ENCODE measurements around the gene MVD. TPM values are rescaled to one million over a fixed set of nuclear protein-coding genes. Genes with fewer than 3 reads are reported as not detected.

The MVD gene
- total and polyA plus RNA-seq, 2 of the 13 experiments (the other 11 are each of a cell fraction or from before 2014, with no cell fraction given), result 28.1 to 187 TPM

DNA sequence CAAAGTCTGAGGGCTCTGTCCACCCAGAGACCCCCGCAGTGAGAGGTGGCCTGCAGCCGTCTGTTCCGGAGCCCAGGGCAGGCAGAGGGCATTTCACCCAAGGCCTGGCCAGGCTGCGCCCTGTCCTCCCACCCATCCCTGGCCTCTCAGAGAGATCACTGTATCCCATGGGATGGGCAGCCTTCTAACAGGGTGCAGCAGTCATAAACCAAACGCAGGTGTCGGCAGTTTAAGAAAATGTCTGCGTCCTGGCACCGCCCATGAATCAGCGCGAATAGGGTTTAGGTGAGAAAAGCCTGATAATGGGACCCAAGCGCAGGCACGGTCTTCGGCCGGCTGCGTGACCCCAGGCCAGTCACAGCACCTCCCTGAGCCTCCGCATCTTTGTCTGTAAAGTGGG lies 17.4 kb downstream of the MVD start:
- Histone ChIP-seq H3K4me1 (ENCODE audit: insufficient read depth, low read length) (peaks cover 23% of the 10 kb centered on the region), H3K9ac (ENCODE audit: insufficient read depth, low read depth, low read length) (no peak overlapping the region), H3K79me2 (ENCODE audit: insufficient read depth, low read length) (peaks cover 16% of the 10 kb centered on the region), H2AFZ (ENCODE audit: low read length) (no peak overlapping the region), H3K4me3 (replicated peaks in 1 of 3; ENCODE audit: insufficient read depth in 1 of 3, low read depth in 2 of 3, low read length in 3 of 3) (no peak overlapping the region), H3K27me3 (ENCODE audit: control insufficient read depth in 1 of 2, insufficient read depth in 2 of 2, low read length in 2 of 2) (peaks cover under 1 to 7% of the 10 kb centered on the region in 2 experiments; a peak in 4 of 5 replicates), H4K20me1 (ENCODE audit: insufficient read depth, low read length) (peaks cover 18% of the 10 kb centered on the region; the same call in 1 of the 2 replicates), H3K27ac (ENCODE audit: extremely low read length, insufficient read depth, low read length) (no peak overlapping the region), H3K4me2 (ENCODE audit: low read depth, low read length) (no peak overlapping the region), H3K9me3 (ENCODE audit: low read length) (no peaks in the 10 kb centered on the region), H3K36me3 (replicated peaks in 1 of 2; ENCODE audit: control insufficient read depth in 1 of 2, insufficient read depth in 2 of 2, low read length in 2 of 2) (peaks cover 0 to 5% of the 10 kb centered on the region in 2 experiments; a peak in 2 of 5 replicates)
- POLR2A ChIA-PET, result no interaction called here
- BruUV-seq (replicated peaks), result no TSS peak
- intact Hi-C loops (cut with micrococcal nuclease; ENCODE audit: unreplicated experiment) (no loop called here), in situ Hi-C loops (cut with HindIII; ENCODE audit: extremely low pct_ligation_motif_present, low pct_unique_long_range_greater_than_20kb) (no loop called here)
- no peak for FAIRE-seq
- no peak for ATAC-seq
- CTCF ChIA-PET (ENCODE audit: low intra/inter-chr PET ratio, low total read pairs), result no interaction called here
- WGBS (ENCODE audit: low lambda C conversion rate), result 99% methylated on average over 16 of the region's 16 CpGs
- TF ChIP-seq RBFOX2 (IDR thresholded peaks at IDR 0.05; ENCODE audit: low read depth, low read length), result 0 out of 2 replicates have a peak, but pooled peaks have one; percentile 34
- TF ChIP-seq KLF13 (CRISPR knock-in tag; IDR thresholded peaks at IDR 0.05), result no peak
- no peak for TF ChIP-seq ZNF282 (IDR thresholded peaks at IDR 0.05; ENCODE audit: partially characterized antibody)
- no peak for TF ChIP-seq ZNF781 (CRISPR knock-in tag; IDR thresholded peaks at IDR 0.05; ENCODE audit: borderline replicate concordance, not compliant biosample characterization)
- no peak for DNase-seq (ENCODE audit: low spot score)

DNA sequence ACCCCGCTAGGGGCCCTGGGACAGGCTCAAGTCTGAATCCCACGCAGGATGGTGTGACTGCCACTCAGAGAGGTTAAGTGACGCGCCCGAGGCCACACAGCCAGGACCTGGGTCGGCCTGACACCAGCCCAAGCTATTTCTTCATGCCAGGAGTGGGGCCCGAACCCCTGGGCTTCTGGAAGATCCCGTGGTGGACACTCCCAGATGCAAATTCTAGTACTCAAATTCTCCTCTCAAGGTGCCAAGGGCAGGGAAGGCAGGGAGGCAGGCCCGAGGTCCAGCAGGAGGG lies 19.3 kb downstream of the MVD start:
- Histone ChIP-seq H3K4me1 (ENCODE audit: insufficient read depth, low read length) (peaks cover 31% of the 10 kb centered on the region), H3K9ac (ENCODE audit: insufficient read depth, low read depth, low read length) (no peak overlapping the region), H3K79me2 (ENCODE audit: insufficient read depth, low read length) (peaks cover 2% of the 10 kb centered on the region), H3K36me3 (replicated peaks in 1 of 2; ENCODE audit: control insufficient read depth in 1 of 2, insufficient read depth in 2 of 2, low read length in 2 of 2) (peaks cover 0 to 5% of the 10 kb centered on the region in 2 experiments; a peak in 2 of 5 replicates), H4K20me1 (ENCODE audit: insufficient read depth, low read length) (peaks cover 10% of the 10 kb centered on the region; the same call in 1 of the 2 replicates), H3K4me2 (ENCODE audit: low read depth, low read length) (no peak overlapping the region), H2AFZ (ENCODE audit: low read length) (no peak overlapping the region), H3K27ac (ENCODE audit: extremely low read length, insufficient read depth, low read length) (no peak overlapping the region), H3K27me3 (ENCODE audit: control insufficient read depth in 1 of 2, insufficient read depth in 2 of 2, low read length in 2 of 2) (peaks cover 15 to 25% of the 10 kb centered on the region in 2 experiments; a peak in 4 of 5 replicates), H3K9me3 (ENCODE audit: low read length) (no peaks in the 10 kb centered on the region), H3K4me3 (replicated peaks in 1 of 3; ENCODE audit: insufficient read depth in 1 of 3, low read depth in 2 of 3, low read length in 3 of 3) (no peak overlapping the region)
- TF ChIP-seq NFIB (CRISPR knock-in tag; IDR thresholded peaks at IDR 0.05; ENCODE audit: borderline replicate concordance) (no peak), TBX2 (CRISPR knock-in tag; IDR thresholded peaks at IDR 0.05; ENCODE audit: borderline replicate concordance) (no peak), ZNF768 (CRISPR knock-in tag; IDR thresholded peaks at IDR 0.05) (peak; percentile 96)
- FAIRE-seq, result no peak
- no peak for DNase-seq (ENCODE audit: low spot score)
- no TSS peak for BruUV-seq (replicated peaks)
- 94% methylated on average over 9 of the region's 9 CpGs for WGBS (ENCODE audit: low lambda C conversion rate)
- ChIA-PET CTCF (ENCODE audit: low intra/inter-chr PET ratio, low total read pairs) (no interaction called here), POLR2A (interaction anchor here (1.1 kb wide), 1 partner anchor 64 kb away, joined by 3 read pairs; no protein-coding TSS in a partner anchor)
- in situ Hi-C loops (cut with HindIII; ENCODE audit: extremely low pct_ligation_motif_present, low pct_unique_long_range_greater_than_20kb), result no loop called here
- intact Hi-C loops (cut with micrococcal nuclease; ENCODE audit: unreplicated experiment), result no loop called here
- no peak for ATAC-seq

Data from HepG2 (cell line).